Endodermal cell (in vitro differentiated cells): ENCODE data around the gene ETV6. TPM values are rescaled to one million over a fixed set of nuclear protein-coding genes. Genes with fewer than 3 reads are reported as not detected.

Experiments
- DNase-seq: peaks from one replicate; pipeline ENCODE4 v3.0.0-alpha.2; 2017
- H3K27ac ChIP-seq: 2 replicates; pipeline ENCODE4 v1.5.1; 2013; ENCODE audit warnings: mild to moderate bottlenecking, low read depth, low read length, moderate library complexity
- H3K27me3 ChIP-seq: 2 replicates; pipeline ENCODE4 v1.6.1; 2013; ENCODE audit warnings: mild to moderate bottlenecking, low read length, moderate library complexity; ENCODE audit not compliant: insufficient read depth, control insufficient read depth, poor library complexity, severe bottlenecking
- H3K36me3 ChIP-seq: 2 replicates; pipeline ENCODE4 v1.7.0; 2013; ENCODE audit warnings: mild to moderate bottlenecking, low read length, moderate library complexity; ENCODE audit not compliant: control insufficient read depth, insufficient read depth
- H3K4me1 ChIP-seq: one replicate; pipeline ENCODE4 v1.7.0; 2013; ENCODE audit warnings: low read length; ENCODE audit not compliant: control insufficient read depth, insufficient read depth
- H3K4me3 ChIP-seq: 2 replicates; pipeline ENCODE4 v1.5.1; 2013; ENCODE audit warnings: mild to moderate bottlenecking, low read length, moderate library complexity
- H3K9ac ChIP-seq: 2 replicates; pipeline ENCODE4 v1.6.1; 2013; ENCODE audit warnings: mild to moderate bottlenecking, low read length, moderate library complexity; ENCODE audit not compliant: poor library complexity, severe bottlenecking; ENCODE audit errors: extremely low read depth
- H3K9me3 ChIP-seq: 2 replicates; pipeline ENCODE4 v1.6.1; 2013; ENCODE audit warnings: mild to moderate bottlenecking, low read length, moderate library complexity; ENCODE audit not compliant: control insufficient read depth
- H3K27ac Mint-ChIP-seq: 2 replicates; pipeline ENCODE4 v1.8.0; 2020; ENCODE audit warnings: mixed read lengths
- H3K27me3 Mint-ChIP-seq: 2 replicates; pipeline ENCODE4 v1.8.0; 2021; ENCODE audit warnings: mild to moderate bottlenecking, mixed read lengths; ENCODE audit not compliant: insufficient read depth
- H3K36me3 Mint-ChIP-seq: 2 replicates; pipeline ENCODE4 v1.8.0; 2020; ENCODE audit warnings: low read depth, mixed read lengths
- H3K4me1 Mint-ChIP-seq: 2 replicates; pipeline ENCODE4 v1.8.0; 2020; ENCODE audit warnings: mixed read lengths
- H3K4me3 Mint-ChIP-seq: 2 replicates; pipeline ENCODE4 v1.8.0; 2020; ENCODE audit warnings: mild to moderate bottlenecking, moderate library complexity, mixed read lengths
- H3K9me3 Mint-ChIP-seq: 2 replicates; pipeline ENCODE4 v1.8.0; 2020; ENCODE audit warnings: mild to moderate bottlenecking, mixed read lengths
- WGBS, 2 experiments: methylation state at CpG; one replicate each; pipeline versions ENCODE4 v1.1.5 to v1.1.7; 2013; ENCODE audit warnings: missing lambda C conversion rate in 2 of 2, mixed read lengths in 1 of 2; ENCODE audit not compliant: insufficient coverage in 1 of 2, insufficient read length in 1 of 2; 5-methylcytosine and 5-hydroxymethylcytosine counted together
- total RNA-seq, 2 donors: library from RNA; stranded (reverse); fragmentation: NEBNext Ultra II Directional in 1 of 2; extraction: Animal tissue kit (Norgen Biotek cat#: 25700) in 1 of 2; gene quantifications; 2 replicates in 1 of 2; 3 replicates in 1 of 2; pipeline ENCODE4 v1.2.1, GENCODE V29; 2021
- TF ChIP-seq, protein P1 (sequence below): fragments of 200-600 bp; sonication (generic); conservative IDR thresholded peaks from 2 replicates; pipeline ENCODE4 v1.5.0; 2021; ENCODE audit warnings: antibody characterized with exemption, mild to moderate bottlenecking

The ETV6 gene
- total RNA-seq, 2 donors from 2014 or later, result 9.3 to 22.1 TPM

DNA sequence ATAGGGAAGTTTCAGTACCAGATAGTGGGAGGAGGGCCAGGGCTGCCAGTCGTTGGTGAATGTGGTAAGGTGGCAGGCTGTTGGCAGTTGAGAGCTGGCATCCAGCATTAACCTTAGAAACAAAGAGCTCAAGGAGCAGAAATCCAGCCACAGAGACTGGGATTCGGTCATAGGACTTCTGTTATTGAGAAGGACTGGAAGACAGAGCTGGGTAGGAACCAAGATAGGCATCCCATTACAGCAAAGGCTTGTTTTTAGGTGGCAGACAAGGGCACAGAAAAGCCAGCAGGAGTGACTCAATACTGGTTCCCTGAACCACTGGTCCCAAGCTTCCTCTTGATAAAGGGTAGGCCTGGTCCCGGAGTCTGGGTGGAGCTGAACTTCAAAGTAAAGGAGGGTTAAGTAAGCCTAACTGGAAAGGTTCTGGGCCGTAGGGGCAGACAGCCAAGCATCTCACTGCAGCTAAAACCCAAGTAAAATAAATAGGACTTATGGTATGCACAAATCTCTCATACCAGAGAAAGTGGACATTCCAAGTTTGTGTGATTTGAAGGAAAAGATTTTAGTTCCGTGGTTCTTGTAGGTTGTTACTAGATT is 147.9 kb downstream of the ETV6 start:
- Mint-ChIP-seq H3K9me3 (no peaks in the 10 kb centered on the region), H3K4me1 (peaks cover 24% of the 10 kb centered on the region), H3K27ac (no peak overlapping the region), H3K36me3 (no peaks in the 10 kb centered on the region), H3K4me3 (no peak overlapping the region), H3K27me3 (no peaks in the 10 kb centered on the region)
- DNase-seq, result no peak
- WGBS, 2 experiments, result 86 to 100% methylated on average over 4 to 5 of the region's 5 CpGs
- Histone ChIP-seq H3K36me3 (no peaks in the 10 kb centered on the region), H3K4me1 (peaks cover 13% of the 10 kb centered on the region), H3K27me3 (no peaks in the 10 kb centered on the region), H3K9me3 (no peaks in the 10 kb centered on the region), H3K9ac (no peak overlapping the region), H3K27ac (no peak overlapping the region), H3K4me3 (no peak overlapping the region)
- TF ChIP-seq, protein P1, sequence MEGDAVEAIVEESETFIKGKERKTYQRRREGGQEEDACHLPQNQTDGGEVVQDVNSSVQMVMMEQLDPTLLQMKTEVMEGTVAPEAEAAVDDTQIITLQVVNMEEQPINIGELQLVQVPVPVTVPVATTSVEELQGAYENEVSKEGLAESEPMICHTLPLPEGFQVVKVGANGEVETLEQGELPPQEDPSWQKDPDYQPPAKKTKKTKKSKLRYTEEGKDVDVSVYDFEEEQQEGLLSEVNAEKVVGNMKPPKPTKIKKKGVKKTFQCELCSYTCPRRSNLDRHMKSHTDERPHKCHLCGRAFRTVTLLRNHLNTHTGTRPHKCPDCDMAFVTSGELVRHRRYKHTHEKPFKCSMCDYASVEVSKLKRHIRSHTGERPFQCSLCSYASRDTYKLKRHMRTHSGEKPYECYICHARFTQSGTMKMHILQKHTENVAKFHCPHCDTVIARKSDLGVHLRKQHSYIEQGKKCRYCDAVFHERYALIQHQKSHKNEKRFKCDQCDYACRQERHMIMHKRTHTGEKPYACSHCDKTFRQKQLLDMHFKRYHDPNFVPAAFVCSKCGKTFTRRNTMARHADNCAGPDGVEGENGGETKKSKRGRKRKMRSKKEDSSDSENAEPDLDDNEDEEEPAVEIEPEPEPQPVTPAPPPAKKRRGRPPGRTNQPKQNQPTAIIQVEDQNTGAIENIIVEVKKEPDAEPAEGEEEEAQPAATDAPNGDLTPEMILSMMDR, result no peak

DNA sequence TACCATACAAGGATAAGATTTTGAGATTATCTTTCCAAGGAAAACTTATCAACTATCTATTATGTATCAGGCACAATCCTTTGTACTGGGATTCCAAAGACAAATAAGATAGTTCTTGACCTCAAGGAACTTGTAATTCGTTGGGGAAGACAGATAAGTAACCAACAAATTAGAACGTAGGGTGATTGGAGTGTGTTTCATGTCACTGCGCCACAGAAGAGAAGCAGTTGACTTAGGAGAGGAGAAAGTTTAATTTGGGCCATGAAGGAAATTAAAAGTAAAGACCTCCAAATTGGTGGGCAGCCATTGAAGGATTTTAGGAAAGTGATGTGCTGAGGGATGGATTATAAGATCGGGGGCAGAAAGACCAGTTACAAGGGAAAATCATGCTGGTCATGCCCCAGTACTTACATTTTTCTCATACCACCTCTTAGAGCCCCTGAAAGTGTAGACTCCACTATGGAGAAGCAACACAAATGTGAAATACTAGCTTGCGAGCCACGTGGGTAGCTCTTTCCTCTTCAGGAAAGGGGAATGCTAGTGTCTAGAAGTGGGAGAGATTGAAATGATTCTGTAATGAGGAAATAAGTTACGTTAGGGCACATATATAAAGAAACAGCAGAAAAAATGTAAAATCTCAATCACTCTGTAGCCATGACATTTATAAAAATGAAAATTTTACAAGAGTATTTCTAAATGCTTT is 148.7 kb downstream of the ETV6 start:
- Mint-ChIP-seq H3K9me3 (no peaks in the 10 kb centered on the region), H3K36me3 (no peaks in the 10 kb centered on the region), H3K27ac (no peak overlapping the region), H3K4me1 (peaks cover 24% of the 10 kb centered on the region), H3K4me3 (no peak overlapping the region), H3K27me3 (no peaks in the 10 kb centered on the region)
- TF ChIP-seq, protein P1, result no peak
- no peak overlapping the region for H3K9ac ChIP-seq
- H3K36me3 ChIP-seq, result no peaks in the 10 kb centered on the region
- no peaks in the 10 kb centered on the region for H3K9me3 ChIP-seq
- no peaks in the 10 kb centered on the region for H3K27me3 ChIP-seq
- H3K4me3 ChIP-seq, result peak overlapping the region; percentile 24
- DNase-seq, result no peak
- WGBS, 2 experiments, result 58 to 77% methylated on average over 3 to 6 of the region's 7 CpGs
- H3K27ac ChIP-seq, result no peak overlapping the region
- H3K4me1 ChIP-seq, result peaks cover 13% of the 10 kb centered on the region

DNA sequence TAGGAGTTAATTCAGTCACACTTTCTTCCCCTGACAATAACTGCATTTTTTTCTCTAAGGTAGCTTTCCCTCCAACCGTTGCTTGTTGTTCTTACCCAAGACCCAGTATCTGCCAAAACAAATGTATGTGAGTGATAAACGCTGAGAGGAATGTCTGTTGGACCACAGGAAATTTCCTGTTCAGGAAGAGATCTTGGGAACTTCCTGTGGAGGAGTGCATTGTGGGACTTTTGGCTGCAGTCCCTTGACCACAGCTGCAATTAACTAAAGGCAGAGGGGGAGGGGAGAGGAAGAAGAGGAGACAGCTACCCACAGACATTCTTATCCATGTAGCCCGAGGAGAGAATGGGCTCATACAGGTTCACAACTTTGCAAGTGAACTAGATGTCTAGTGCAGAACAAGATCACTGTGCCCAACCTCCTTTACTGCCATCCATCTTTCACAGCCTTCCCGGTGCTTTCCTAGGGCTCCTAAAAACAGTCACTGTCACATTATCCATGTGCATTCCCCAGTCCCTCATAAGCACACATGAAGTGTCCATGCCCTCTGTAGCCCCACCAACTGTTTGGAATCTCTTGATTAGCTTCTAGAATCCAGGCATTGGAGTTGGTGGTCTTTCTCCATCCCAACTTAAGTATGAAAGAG is 149.5 kb downstream of the ETV6 start:
- peak overlapping the region; percentile 5 for H3K27ac Mint-ChIP-seq
- WGBS, 2 experiments, result 83 to 100% methylated on average over 1 to 4 of the region's 4 CpGs
- TF ChIP-seq, protein P1, result no peak
- no peak overlapping the region for H3K4me3 Mint-ChIP-seq
- H3K36me3 Mint-ChIP-seq, result peaks cover under 1% of the 10 kb centered on the region
- no peak overlapping the region for H3K27ac ChIP-seq
- H3K27me3 ChIP-seq, result no peaks in the 10 kb centered on the region
- peaks cover 10% of the 10 kb centered on the region for H3K4me1 ChIP-seq
- H3K27me3 Mint-ChIP-seq, result no peaks in the 10 kb centered on the region
- H3K36me3 ChIP-seq, result no peaks in the 10 kb centered on the region
- no peak overlapping the region for H3K4me3 ChIP-seq
- H3K9me3 ChIP-seq, result peaks cover 6% of the 10 kb centered on the region
- DNase-seq, result no peak
- peaks cover 24% of the 10 kb centered on the region for H3K4me1 Mint-ChIP-seq
- H3K9me3 Mint-ChIP-seq, result peaks cover 1% of the 10 kb centered on the region
- no peak overlapping the region for H3K9ac ChIP-seq
